ENCODE results near the gene CHRNG.

Gene CHRNG

GRCh38 chr2:232506709-232507108, 32.8 kb upstream of the CHRNG start:
- DNase-seq (ENCODE audit: low read depth) = no peak

- DNase-seq (ENCODE audit: low read depth) = no peak
Measured at GRCh38 chr2:232508251-232508650, 31.2 kb upstream of the CHRNG start.

GRCh38 chr2:232511336-232511890, 28.1 kb upstream of the CHRNG start:
- no peak for DNase-seq (ENCODE audit: low read depth)

- no peak for DNase-seq (ENCODE audit: low read depth)
Measured at GRCh38 chr2:232512602-232513001, 26.9 kb upstream of the CHRNG start.

- DNase-seq (ENCODE audit: low read depth) = no peak
Measured at GRCh38 chr2:232513353-232513752, 26.1 kb upstream of the CHRNG start.

- DNase-seq (ENCODE audit: low read depth) = no peak
Measured at GRCh38 chr2:232515639-232516038, 23.9 kb upstream of the CHRNG start.

GRCh38 chr2:232516551-232516950, 22.9 kb upstream of the CHRNG start:
- no peak for DNase-seq (ENCODE audit: low read depth)

- DNase-seq (ENCODE audit: low read depth) = no peak
Measured at GRCh38 chr2:232518844-232519243, 20.6 kb upstream of the CHRNG start.

- no peak for DNase-seq (ENCODE audit: low read depth)
Measured at GRCh38 chr2:232519581-232520438, 19.7 kb upstream of the CHRNG start, which contains the start of gene PRSS56. Gene PRSS56 (plus strand): TSS chr2:232520388. CDS start chr2:232520599, 211 bp downstream.

- no peak for DNase-seq (ENCODE audit: low read depth)
Measured at GRCh38 chr2:232520489-232520888, 19.0 kb upstream of the CHRNG start.

- DNase-seq (ENCODE audit: low read depth) = no peak
Measured at GRCh38 chr2:232521098-232521497, 18.4 kb upstream of the CHRNG start.

- no peak for DNase-seq (ENCODE audit: low read depth)
Measured at GRCh38 chr2:232521959-232522622, 17.4 kb upstream of the CHRNG start.

- DNase-seq (ENCODE audit: low read depth) = no peak
Measured at GRCh38 chr2:232522623-232523401, 16.7 kb upstream of the CHRNG start.

GRCh38 chr2:232523402-232523681, 16.1 kb upstream of the CHRNG start:
- no peak for DNase-seq (ENCODE audit: low read depth)

GRCh38 chr2:232523682-232524597, 15.6 kb upstream of the CHRNG start:
- peak; percentile 34 for DNase-seq (ENCODE audit: low read depth)

GRCh38 chr2:232524771-232525170, 14.7 kb upstream of the CHRNG start:
- no peak for DNase-seq (ENCODE audit: low read depth)

GRCh38 chr2:232525199-232525598, 14.3 kb upstream of the CHRNG start:
- DNase-seq (ENCODE audit: low read depth) = no peak

- no peak for DNase-seq (ENCODE audit: low read depth)
Measured at GRCh38 chr2:232525791-232526371, 13.6 kb upstream of the CHRNG start, which contains the start of gene CHRND. Gene CHRND (plus strand): TSS chr2:232526160. CDS start chr2:232526216, 56 bp downstream.

GRCh38 chr2:232526372-232526941, 13.0 kb upstream of the CHRNG start:
- DNase-seq (ENCODE audit: low read depth) = no peak

GRCh38 chr2:232527905-232528470, 11.5 kb upstream of the CHRNG start:
- no peak for DNase-seq (ENCODE audit: low read depth)

Data from iris pigment epithelial cell (primary cell).